Progenitor cell of endocrine pancreas (in vitro differentiated cells): ENCODE results near the gene PAX9. TPM values are rescaled to one million over a fixed set of nuclear protein-coding genes. Genes with fewer than 3 reads are reported as not detected.

Experiments
- DNase-seq: peaks from one replicate; pipeline ENCODE4 v3.0.0; 2021; ENCODE audit warnings: low spot score; ENCODE audit not compliant: unreplicated experiment
- H3K27ac Mint-ChIP-seq: 2 replicates; pipeline ENCODE4 v1.8.0; 2021; ENCODE audit warnings: mild to moderate bottlenecking, moderate library complexity, mixed read lengths
- H3K27me3 Mint-ChIP-seq: 2 replicates; pipeline ENCODE4 v1.8.0; 2021; ENCODE audit warnings: mixed read lengths
- H3K36me3 Mint-ChIP-seq: 2 replicates; pipeline ENCODE4 v1.8.0; 2022; ENCODE audit warnings: mixed read lengths; ENCODE audit not compliant: insufficient read depth
- H3K4me1 Mint-ChIP-seq: 2 replicates; pipeline ENCODE4 v1.8.0; 2021; ENCODE audit warnings: low read depth, mixed read lengths
- H3K4me3 Mint-ChIP-seq: 2 replicates; pipeline ENCODE4 v1.8.0; 2021; ENCODE audit warnings: low read depth, mild to moderate bottlenecking, moderate library complexity, mixed read lengths
- H3K9me3 Mint-ChIP-seq: 2 replicates; pipeline ENCODE4 v1.8.0; 2021; ENCODE audit warnings: low read depth, mixed read lengths
- total RNA-seq: library from RNA; stranded (reverse); gene quantifications from 2 replicates; pipeline ENCODE4 v1.2.1, GENCODE V29; 2021
- TF ChIP-seq, protein P1 (sequence below): fragments of 200-600 bp; sonication (generic); IDR thresholded peaks from one replicate; pipeline ENCODE4 v1.5.0; 2021; ENCODE audit warnings: antibody characterized with exemption, mild to moderate bottlenecking; ENCODE audit not compliant: unreplicated experiment

PAX9 gene
- total RNA-seq, 1 donor from 2014 or later = 0.77 TPM

DNA sequence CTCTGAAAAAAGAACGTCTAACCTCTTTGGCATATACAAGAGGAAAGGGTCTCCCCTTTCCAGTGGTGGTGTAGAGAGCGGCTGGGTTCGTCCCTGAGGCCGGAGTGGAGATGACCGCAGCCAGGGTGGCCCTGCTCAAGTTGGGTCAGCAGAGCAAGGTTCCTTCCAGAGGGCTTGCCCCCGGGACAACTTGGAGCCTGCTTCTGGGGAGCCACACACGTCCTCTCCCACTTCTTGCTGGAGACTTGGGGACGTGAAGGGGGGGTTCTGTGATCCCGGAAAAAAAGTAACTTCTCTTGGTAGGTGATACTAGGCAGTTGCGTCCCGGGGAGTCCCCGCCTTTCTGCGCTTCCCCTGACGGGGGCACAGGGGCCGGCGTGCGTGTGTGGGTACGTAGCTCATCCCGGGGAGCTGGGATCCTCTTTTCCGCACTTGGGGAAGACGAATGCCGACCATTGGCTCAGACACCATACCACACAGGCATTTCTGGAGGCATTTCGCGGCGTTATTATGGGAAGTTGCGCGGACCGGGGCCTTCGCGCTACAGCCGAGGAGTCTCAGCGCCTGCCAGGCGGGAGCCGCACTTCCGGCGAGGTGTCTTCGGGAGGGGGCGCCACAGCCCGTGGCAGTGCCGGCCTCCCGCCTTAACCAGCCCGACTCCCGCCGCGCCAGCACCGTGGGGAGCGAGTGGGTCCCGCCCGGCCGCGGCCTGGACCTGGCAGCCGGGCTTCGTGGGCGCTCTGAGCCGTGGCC lies 14.8 kb upstream of the PAX9 start:
- Mint-ChIP-seq H3K4me3 (peak overlapping the region; percentile 71), H3K27ac (no peak overlapping the region), H3K27me3 (peaks cover 94% of the 10 kb centered on the region), H3K36me3 (no peaks in the 10 kb centered on the region), H3K9me3 (no peaks in the 10 kb centered on the region), H3K4me1 (peaks cover 4% of the 10 kb centered on the region)
- peak; percentile 24 for DNase-seq
- TF ChIP-seq, protein P1, sequence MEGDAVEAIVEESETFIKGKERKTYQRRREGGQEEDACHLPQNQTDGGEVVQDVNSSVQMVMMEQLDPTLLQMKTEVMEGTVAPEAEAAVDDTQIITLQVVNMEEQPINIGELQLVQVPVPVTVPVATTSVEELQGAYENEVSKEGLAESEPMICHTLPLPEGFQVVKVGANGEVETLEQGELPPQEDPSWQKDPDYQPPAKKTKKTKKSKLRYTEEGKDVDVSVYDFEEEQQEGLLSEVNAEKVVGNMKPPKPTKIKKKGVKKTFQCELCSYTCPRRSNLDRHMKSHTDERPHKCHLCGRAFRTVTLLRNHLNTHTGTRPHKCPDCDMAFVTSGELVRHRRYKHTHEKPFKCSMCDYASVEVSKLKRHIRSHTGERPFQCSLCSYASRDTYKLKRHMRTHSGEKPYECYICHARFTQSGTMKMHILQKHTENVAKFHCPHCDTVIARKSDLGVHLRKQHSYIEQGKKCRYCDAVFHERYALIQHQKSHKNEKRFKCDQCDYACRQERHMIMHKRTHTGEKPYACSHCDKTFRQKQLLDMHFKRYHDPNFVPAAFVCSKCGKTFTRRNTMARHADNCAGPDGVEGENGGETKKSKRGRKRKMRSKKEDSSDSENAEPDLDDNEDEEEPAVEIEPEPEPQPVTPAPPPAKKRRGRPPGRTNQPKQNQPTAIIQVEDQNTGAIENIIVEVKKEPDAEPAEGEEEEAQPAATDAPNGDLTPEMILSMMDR = peak; percentile 44

DNA sequence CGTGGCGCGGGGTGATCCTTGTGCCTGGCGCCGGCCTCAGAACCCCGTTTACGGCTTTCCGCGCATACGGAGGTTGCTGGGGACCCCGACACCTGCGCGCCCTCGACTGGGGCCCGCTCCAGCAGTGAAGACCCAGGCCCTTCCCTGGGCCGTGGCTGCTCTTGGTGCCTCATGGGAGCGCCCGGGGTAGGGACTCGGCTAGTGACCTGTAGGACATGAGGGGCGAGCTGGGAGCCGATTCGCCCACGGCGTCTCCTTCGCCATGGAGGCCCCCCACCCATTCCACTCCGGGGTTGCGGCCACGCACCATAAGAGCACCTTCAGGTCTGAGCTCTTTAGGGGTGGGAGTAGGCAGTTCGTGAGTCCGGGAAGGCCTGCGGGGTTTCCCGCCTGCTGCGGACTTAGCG lies 14.2 kb upstream of the PAX9 start:
- Mint-ChIP-seq H3K36me3 (no peaks in the 10 kb centered on the region), H3K9me3 (no peaks in the 10 kb centered on the region), H3K27me3 (peaks cover 94% of the 10 kb centered on the region), H3K4me3 (peak overlapping the region; percentile 72), H3K27ac (no peak overlapping the region), H3K4me1 (peaks cover 4% of the 10 kb centered on the region)
- no peak for DNase-seq
- TF ChIP-seq, protein P1 = no peak

DNA sequence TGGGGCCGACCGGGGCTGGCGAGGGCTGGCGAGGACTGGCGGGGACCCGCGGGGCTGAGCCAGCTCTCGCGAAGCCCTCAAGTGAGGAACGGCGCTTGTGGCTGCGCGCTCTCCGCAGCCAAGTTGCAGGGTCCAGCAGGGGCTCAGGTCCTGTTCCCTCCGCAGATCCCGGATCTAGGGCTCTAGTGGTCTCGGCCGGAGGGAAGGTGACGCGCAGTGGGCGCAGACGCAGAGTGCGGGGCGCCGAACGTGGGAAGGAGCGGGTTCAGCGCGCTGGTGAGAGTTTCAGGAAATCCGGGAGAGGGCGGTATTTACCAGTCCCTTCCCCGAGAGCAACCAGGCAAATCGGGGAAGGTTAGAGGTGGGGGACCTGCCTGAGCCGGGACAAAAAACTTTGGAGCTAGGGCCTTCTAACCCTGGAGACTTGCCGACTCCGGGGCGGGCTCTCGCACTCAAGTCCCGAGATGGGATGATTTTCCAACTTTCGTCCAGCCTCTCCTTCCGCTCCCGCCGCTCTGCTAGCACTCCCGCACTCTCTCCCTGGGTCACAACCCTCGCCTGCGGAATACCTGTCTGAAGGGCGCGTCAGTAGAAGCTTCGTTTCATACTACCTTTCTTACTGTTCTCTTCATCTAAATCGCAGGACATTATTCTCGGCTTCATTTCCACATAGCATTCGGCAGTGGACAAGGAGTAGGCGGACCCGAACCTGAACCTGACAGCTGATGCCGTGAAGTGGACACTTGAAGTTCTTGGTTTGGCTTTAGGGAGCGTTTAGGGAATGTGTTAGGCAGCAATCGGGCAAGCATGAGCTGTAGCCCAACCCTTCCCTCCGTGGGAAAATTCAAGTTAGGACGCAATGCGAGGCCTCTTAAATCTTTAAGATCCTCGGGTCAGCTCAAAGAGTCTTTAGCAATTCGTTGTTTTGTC lies 13.6 kb upstream of the PAX9 start:
- peak overlapping the region; percentile 17 for H3K27ac Mint-ChIP-seq
- H3K36me3 Mint-ChIP-seq = no peaks in the 10 kb centered on the region
- no peaks in the 10 kb centered on the region for H3K9me3 Mint-ChIP-seq
- peaks cover 4% of the 10 kb centered on the region for H3K4me1 Mint-ChIP-seq
- peaks cover 94% of the 10 kb centered on the region for H3K27me3 Mint-ChIP-seq
- DNase-seq = peak; percentile 49
- H3K4me3 Mint-ChIP-seq = peak overlapping the region; percentile 72
- TF ChIP-seq, protein P1 = peak; percentile 68

DNA sequence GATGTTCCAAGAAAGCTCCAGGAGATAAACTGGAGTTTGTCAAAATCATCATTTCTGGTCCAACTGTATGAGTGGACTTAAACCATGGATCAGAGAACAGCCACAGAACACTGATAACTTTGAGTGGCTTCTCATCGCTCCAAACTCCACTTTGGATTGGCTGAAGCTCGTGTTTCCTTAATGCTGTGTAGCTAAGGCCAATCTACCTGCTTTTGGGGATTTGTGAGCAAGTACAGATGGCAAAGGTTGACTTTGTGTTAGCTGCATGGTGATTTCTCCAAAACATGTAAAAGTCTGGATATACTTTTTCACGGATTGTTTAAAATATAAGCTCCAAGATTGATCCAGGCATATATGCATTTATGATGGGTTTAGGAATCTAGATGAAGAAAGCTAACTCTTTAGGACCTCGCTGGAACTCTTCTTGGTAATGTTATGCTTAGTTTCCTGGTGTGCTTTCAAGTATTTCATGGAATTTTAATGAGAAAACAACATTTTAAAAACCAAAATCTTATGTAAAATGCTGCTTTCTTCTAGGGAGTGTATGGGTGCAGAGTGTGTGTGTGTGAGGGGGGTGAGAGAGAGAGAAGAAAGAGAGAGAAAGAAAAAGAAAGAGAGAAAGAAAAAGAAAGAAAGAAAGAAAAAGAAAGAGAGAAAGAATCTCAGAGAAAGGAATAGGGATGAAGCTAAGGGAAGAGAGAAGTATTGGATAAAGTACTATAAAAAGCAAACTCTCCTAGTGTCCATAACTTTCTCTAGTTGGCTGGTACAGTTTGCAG lies 11.6 kb upstream of the PAX9 start:
- no peaks in the 10 kb centered on the region for H3K36me3 Mint-ChIP-seq

More for the DNA sequence above, 11.6 kb upstream of the PAX9 start:
- Mint-ChIP-seq H3K4me3 (no peak overlapping the region), H3K4me1 (peaks cover 4% of the 10 kb centered on the region), H3K9me3 (no peaks in the 10 kb centered on the region), H3K27me3 (peaks cover 96% of the 10 kb centered on the region), H3K27ac (no peak overlapping the region)
- no peak for DNase-seq
- TF ChIP-seq, protein P1 = no peak
